Brain microvascular endothelial cell (primary cell): ENCODE data around the gene CREB3L2.
A peak's percentile ranks its signal among the peaks of the same experiment; 100 is the strongest.

Experiments
- DNase-seq: peaks from one replicate; pipeline ENCODE4 v3.0.0-alpha.2; 2020
- H3K27ac ChIP-seq: fragments of 250-450 bp; sonication (Bioruptor Pico); 2 replicates; pipeline ENCODE4 v1.5.1; 2020; ENCODE audit warnings: mild to moderate bottlenecking, moderate library complexity
- H3K27me3 ChIP-seq: fragments of 250-450 bp; sonication (Bioruptor Pico); replicated peaks from 2 replicates; pipeline ENCODE4 v1.5.1; 2020; ENCODE audit warnings: mild to moderate bottlenecking
- H3K36me3 ChIP-seq: fragments of 250-450 bp; sonication (Bioruptor Pico); replicated peaks from 2 replicates; pipeline ENCODE4 v1.5.1; 2020; ENCODE audit warnings: mild to moderate bottlenecking
- H3K4me3 ChIP-seq: 2 replicates; pipeline ENCODE4 v1.5.1; 2011; ENCODE audit warnings: low read depth, mild to moderate bottlenecking, control low read depth, low read length, moderate library complexity
- in situ Hi-C: cut with HindIII; loops from 2 replicates; pipeline ENCODE4 v1.10.0; 2017; ENCODE audit warnings: low sequenced_read_pairs, low pct_ligation_motif_present
- TF ChIP-seq, protein P1 (sequence below): IDR thresholded peaks from 2 replicates; pipeline ENCODE4 v1.5.1; 2011; ENCODE audit warnings: low read depth, mild to moderate bottlenecking, moderate library complexity, low read length, control low read depth, inconsistent platforms; ENCODE audit errors: missing control alignments

CREB3L2 gene

DNA sequence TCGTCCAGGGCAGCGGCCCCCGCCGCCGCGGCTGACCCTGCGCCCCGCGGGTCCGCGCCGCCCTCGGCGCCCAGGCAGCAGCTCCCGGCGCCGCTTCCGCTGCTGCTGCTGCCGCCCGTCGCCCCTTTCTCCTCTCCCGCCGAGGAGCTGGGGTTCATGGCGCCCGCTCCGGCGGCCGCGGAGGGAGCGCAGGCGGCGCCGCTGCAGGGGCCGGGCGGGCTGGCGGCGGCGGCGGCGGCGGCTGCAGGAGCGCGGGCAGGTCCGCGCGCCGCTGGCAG lies 155.4 kb downstream of the CREB3L2 start:
- Histone ChIP-seq H3K27me3 (no peaks in the 10 kb centered on the region), H3K4me3 (peak overlapping the region; percentile 56), H3K27ac (no peak overlapping the region), H3K36me3 (no peaks in the 10 kb centered on the region)
- in situ Hi-C loops, result no loop called here
- DNase-seq, result no peak
- TF ChIP-seq, protein P1, sequence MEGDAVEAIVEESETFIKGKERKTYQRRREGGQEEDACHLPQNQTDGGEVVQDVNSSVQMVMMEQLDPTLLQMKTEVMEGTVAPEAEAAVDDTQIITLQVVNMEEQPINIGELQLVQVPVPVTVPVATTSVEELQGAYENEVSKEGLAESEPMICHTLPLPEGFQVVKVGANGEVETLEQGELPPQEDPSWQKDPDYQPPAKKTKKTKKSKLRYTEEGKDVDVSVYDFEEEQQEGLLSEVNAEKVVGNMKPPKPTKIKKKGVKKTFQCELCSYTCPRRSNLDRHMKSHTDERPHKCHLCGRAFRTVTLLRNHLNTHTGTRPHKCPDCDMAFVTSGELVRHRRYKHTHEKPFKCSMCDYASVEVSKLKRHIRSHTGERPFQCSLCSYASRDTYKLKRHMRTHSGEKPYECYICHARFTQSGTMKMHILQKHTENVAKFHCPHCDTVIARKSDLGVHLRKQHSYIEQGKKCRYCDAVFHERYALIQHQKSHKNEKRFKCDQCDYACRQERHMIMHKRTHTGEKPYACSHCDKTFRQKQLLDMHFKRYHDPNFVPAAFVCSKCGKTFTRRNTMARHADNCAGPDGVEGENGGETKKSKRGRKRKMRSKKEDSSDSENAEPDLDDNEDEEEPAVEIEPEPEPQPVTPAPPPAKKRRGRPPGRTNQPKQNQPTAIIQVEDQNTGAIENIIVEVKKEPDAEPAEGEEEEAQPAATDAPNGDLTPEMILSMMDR, result no peak

DNA sequence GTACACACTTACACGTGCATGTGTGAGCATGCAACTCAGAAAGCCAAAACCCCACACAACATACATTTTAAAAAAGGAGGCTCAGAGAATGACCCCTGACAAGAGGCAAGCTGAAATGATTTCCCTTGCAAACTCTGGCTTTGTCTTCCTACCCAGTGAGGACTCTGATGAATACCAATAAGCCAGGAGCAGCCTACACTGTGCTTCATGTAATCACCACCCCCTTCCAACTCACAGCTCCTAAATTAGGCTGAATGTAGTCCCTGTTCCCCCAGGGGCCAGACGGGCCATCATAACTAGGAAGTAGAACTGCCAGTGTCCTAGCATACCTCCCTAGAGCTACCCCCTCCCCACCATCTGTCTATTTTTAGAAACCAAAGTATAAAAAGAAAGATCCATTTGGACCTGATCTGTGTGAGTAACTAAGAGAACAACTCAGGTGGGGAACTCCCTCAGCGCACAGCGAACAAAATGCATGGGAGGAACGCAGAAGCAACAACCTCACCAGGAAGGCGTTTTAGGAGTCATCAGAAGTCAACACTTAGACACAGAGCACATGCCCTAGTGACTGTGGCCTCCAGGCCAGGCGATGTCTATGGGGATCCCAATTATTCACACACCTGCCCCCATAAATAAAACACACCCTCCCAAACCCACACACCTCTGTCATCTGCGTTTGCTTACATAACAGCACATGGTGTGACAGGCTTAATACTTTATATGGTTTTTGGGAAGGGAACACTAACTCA lies 157.0 kb downstream of the CREB3L2 start:
- H3K27me3 ChIP-seq, result no peaks in the 10 kb centered on the region
- in situ Hi-C loops, result no loop called here

DNA sequence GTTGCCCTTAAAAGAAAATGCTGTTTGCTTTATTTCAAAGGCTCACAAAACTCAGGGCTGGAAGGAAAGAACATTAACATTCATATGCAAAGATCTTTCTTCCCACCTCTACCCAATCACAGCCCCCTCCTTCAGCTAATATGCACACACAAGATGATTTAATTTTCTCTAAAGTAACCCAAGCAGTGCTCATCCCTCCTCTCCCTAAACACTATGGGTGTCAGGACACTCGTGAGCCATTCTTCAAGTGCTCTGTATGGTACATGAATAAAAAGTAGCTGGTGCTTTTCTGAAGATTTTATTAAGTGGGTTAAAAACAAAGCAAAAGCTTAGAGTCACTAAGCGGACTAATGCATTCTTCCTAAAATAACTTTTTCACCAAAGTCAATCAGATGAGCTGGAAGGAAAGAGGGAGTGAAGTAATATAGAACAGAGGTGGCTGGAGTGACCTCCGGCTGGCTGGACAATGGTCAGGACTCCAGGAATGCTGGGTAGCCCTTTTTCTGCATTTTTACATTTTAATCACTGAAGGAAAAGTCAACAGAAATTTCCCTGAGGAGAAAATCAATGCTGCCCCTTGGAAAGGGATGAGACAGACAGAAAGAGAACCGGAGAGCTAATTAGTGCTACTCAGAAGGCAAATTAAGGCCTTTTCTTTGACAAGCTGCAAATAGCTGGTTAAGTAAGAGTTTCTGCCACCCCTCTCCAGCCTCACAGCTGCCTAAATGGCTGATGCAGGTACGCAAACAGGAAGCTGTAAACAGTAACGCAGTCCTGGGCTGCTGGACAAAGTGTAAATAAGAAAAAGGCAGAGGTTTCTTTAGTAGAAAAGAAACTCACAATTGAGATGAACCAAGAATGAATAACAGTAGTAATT lies 161.7 kb downstream of the CREB3L2 start:
- TF ChIP-seq, protein P1, result no peak
- DNase-seq, result no peak
- Histone ChIP-seq H3K27me3 (no peaks in the 10 kb centered on the region), H3K36me3 (peaks cover 2% of the 10 kb centered on the region), H3K27ac (no peak overlapping the region), H3K4me3 (no peak overlapping the region)
- in situ Hi-C loops, result no loop called here

More for the DNA sequence above, 157.0 kb downstream of the CREB3L2 start:
- Histone ChIP-seq H3K27ac (no peak overlapping the region), H3K36me3 (no peaks in the 10 kb centered on the region), H3K4me3 (no peak overlapping the region)
- DNase-seq, result no peak
- TF ChIP-seq, protein P1, result no peak

DNA sequence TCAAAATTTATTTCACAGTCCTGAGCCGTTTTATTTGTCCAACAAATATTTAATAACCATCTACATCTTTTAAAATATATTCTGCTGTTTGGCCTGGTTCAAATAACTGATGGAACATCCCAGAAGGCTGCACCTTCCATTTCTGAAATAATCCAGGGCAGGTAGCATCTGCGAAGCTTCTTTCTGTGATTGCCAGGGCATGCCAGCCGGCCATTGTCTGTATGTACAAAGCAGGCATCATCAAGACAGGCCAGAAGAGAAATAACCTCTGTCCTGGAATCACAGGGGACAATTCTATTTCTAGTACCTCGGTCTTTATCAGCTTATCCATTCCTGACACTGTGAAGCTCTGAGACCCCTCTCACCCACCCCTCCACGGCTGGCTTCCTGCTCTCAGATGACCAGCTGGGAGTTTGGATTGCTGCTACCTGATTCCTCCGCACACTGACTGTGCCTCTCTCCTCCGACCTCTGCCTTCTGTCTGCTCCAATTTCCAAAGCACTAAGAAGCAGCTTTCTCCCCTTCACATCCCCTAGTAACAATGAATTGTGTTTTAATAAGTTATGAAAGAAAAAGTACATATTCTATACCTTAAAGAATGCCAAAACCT lies 163.1 kb downstream of the CREB3L2 start:
- DNase-seq, result no peak
- Histone ChIP-seq H3K36me3 (peaks cover 8% of the 10 kb centered on the region), H3K4me3 (no peak overlapping the region), H3K27me3 (no peaks in the 10 kb centered on the region), H3K27ac (no peak overlapping the region)
- in situ Hi-C loops, result no loop called here
- TF ChIP-seq, protein P1, result no peak

DNA sequence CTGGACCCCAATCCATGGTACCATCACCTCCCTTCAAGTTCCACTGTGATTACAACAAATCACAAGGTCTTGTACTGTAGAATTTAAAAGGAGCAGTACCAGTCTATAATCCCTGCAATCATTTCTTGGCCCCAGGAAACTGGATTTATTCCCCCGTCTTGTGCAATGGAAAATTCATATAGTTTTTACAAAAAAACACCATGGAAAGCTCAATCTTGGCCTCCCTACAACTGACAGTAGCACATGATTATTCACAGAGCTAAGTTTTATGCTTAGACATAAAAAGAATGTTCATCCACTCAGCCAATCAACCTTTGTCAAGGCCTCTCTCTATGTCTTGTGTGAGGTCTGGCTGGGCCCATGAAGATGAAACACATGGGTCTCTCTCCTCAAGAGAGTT lies 165.3 kb downstream of the CREB3L2 start:
- Histone ChIP-seq H3K27me3 (no peaks in the 10 kb centered on the region), H3K36me3 (peaks cover 18% of the 10 kb centered on the region), H3K27ac (no peak overlapping the region), H3K4me3 (no peak overlapping the region)
- TF ChIP-seq, protein P1, result no peak
- in situ Hi-C loops, result no loop called here
- DNase-seq, result no peak
